ENCODE measurements around the gene TPM2. TPM values are rescaled to one million over a fixed set of nuclear protein-coding genes. Genes with fewer than 3 reads are reported as not detected.

TPM2 gene
- total and polyA plus RNA-seq, 10 of the 15 experiments (the other 5 are each of a cell fraction or from before 2014, with no cell fraction given) = 0.11 to 9.3 (median 1.1) TPM

- SMC1A ChIA-PET (ENCODE audit: uncharacterized antibody, unreplicated experiment) = interaction anchor here (0.6 to 1.3 kb wide), 9 partner anchors 9 to 1394 kb away, joined by 3 to 4 read pairs (median 3); no protein-coding TSS in a partner anchor
- intact Hi-C loops (cut with micrococcal nuclease; ENCODE audit: unreplicated experiment) (no loop called here), in situ Hi-C loops (cut with MboI) (no loop called here)
- 91% methylated on average over 13 of the region's 13 CpGs for WGBS (ENCODE audit: insufficient coverage, insufficient replicate concordance, low lambda C conversion rate, missing lambda C conversion rate)
- POLR2A ChIA-PET = interaction anchor here (1.1 to 2.7 kb wide), 4 partner anchors 9 to 40 kb away, joined by 3 to 13 read pairs (median 6); partner anchors contain the start of genes CREB3 and TLN1
- ATAC-seq = no peak
- H3K27ac ChIP-seq (ENCODE audit: control insufficient read depth, insufficient read depth) = no peak overlapping the region
- RAD21 ChIA-PET (ENCODE audit: unreplicated experiment) = interaction anchor here (1.2 to 1.5 kb wide), 3 partner anchors 22 to 88 kb away, joined by 3 to 4 read pairs (median 4); no protein-coding TSS in a partner anchor
- no peak overlapping the region for H3K9ac ChIP-seq (ENCODE audit: control insufficient read depth, insufficient read depth, low read length)
- no peaks in the 10 kb centered on the region; the same call in 1 of the 2 replicates for H3K79me2 ChIP-seq (ENCODE audit: control insufficient read depth, insufficient read depth, low read length)
- no peak overlapping the region for H3K4me2 ChIP-seq (ENCODE audit: control insufficient read depth, insufficient read depth)
- CTCF ChIA-PET = interaction anchor here (0.8 to 15.2 kb wide), 5 partner anchors 20 to 98 kb away, joined by 3 to 227 read pairs (median 4); partner anchors contain the start of genes ARHGEF39, CCDC107 and RMRP
- peaks cover 3% of the 10 kb centered on the region; the same call in 1 of the 2 replicates for H3K4me1 ChIP-seq (ENCODE audit: control insufficient read depth, insufficient read depth, low read length)
- DNase-seq (ENCODE audit: low read depth, low spot score) = no peak
- no TSS peak for BruUV-seq (replicated peaks)
- FAIRE-seq = no peak
- H3K9me3 ChIP-seq (replicated peaks; ENCODE audit: control insufficient read depth, insufficient read depth, low read length) = no peaks in the 10 kb centered on the region
- no peak overlapping the region for H3K4me3 ChIP-seq
- TF ChIP-seq NBN (IDR thresholded peaks at IDR 0.05) = no peak
- no peak for TF ChIP-seq POLR2A (IDR thresholded peaks at IDR 0.05; ENCODE audit: low read depth, low read length)
- TF ChIP-seq YBX1 (IDR thresholded peaks at IDR 0.05) = no peak
- TF ChIP-seq ZNF274 (IDR thresholded peaks at IDR 0.05; ENCODE audit: insufficient read depth, insufficient read length) = no peak
- TF ChIP-seq NR2C2 (IDR thresholded peaks at IDR 0.05; ENCODE audit: borderline replicate concordance, control insufficient read depth, insufficient read length, low read depth) = no peak
- TF ChIP-seq NFYA (IDR thresholded peaks at IDR 0.05; ENCODE audit: borderline replicate concordance, low read depth, low read length) = no peak
- TF ChIP-seq FOS (IDR thresholded peaks at IDR 0.05; ENCODE audit: borderline replicate concordance, extremely low read depth, insufficient read length) = no peak
- no peak for TF ChIP-seq ESRRA (IDR thresholded peaks at IDR 0.05; ENCODE audit: low read length)
- no peak for TF ChIP-seq SMAD5 (IDR thresholded peaks at IDR 0.05; ENCODE audit: low read depth)
- TF ChIP-seq ETV6 (conservative IDR thresholded peaks at IDR 0.05 in 1 of 2, IDR thresholded peaks at IDR 0.05 in 1 of 2; ENCODE audit: borderline replicate concordance in 1 of 2, low read depth in 1 of 2) = no peak
- TF ChIP-seq STAT3 (IDR thresholded peaks at IDR 0.05; ENCODE audit: low read depth, low read length) = no peak
- TF ChIP-seq E2F8 (IDR thresholded peaks at IDR 0.05; ENCODE audit: low read depth, partially characterized antibody) = no peak
- TF ChIP-seq SREBF2 (IDR thresholded peaks at IDR 0.05; ENCODE audit: low read length) = no peak
- no peak for TF ChIP-seq CBX5 (IDR thresholded peaks at IDR 0.05; ENCODE audit: low read depth)
- peaks cover 6 to 10% of the 10 kb centered on the region in 2 experiments; a peak in 2 of 4 replicates for H3K36me3 ChIP-seq (ENCODE audit: control insufficient read depth in 2 of 2, insufficient read depth in 2 of 2, low read length in 1 of 2)
- H3K27me3 ChIP-seq (replicated peaks in 1 of 2; ENCODE audit: control insufficient read depth in 2 of 2, insufficient read depth in 2 of 2, low read length in 1 of 2) = no peaks in the 10 kb centered on the region
- H2AFZ ChIP-seq (ENCODE audit: control insufficient read depth, low read depth, low read length) = no peak overlapping the region
- no peaks in the 10 kb centered on the region for H4K20me1 ChIP-seq (ENCODE audit: control insufficient read depth, insufficient read depth)
These were observed 2.1 kb upstream of the TPM2 start for GRCh38 chr9:35691757-35692301.
